ENCODE data around the gene ABR. TPM values are rescaled to one million over a fixed set of nuclear protein-coding genes. Genes with fewer than 3 reads are reported as not detected.

ABR gene
- total RNA-seq, 6 experiments from 2014 or later: 7.4 to 21.5 (median 11.3) TPM

DNA sequence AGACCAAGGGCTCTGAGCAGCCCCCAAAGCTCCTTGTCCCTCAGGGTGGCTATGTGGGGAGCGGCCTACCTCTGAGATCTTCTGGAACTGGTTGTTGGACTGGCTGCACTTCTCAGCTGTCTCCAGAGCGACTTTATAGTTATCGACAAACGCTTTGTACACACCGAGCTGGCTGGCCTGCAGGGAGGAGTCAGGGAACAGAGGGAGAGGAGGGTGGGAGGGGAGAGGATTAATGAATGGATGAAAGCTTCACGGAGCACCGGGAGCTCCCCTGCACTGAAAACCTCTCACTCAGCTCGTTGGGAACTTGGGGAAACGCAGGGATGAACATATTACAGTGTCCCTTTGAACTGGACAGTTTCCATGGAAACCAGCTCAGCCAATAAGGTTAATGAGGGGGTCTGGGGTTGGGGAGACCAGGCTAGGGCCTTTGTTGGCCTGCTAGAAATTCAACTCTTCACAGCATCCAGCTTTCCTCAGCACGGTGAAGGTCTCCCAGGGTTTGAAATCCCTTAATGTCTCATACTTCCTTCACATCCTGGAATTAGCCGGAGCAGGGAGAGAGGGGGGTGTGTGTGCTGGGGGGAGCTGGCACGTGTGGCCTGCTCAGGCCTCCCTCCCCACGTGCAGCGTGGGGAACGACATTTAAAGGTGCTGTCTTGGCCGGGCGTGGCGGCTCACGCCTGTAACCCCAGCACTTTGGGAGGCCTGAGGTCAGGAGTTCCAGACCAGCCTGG is 96.2 kb downstream of the ABR start:
- H3K4me1 ChIP-seq: peaks cover 0 to 10% (median 0%) of the 10 kb centered on the region in 4 donors
- ATAC-seq: no peak
- H3K4me3 ChIP-seq: no peak overlapping the region
- H3K27me3 ChIP-seq: no peaks in the 10 kb centered on the region
- intact Hi-C loops (cut with DNase I): no loop called here
- H3K36me3 ChIP-seq: no peaks in the 10 kb centered on the region
- WGBS (ENCODE audit: insufficient coverage, low coverage, low lambda C conversion rate, missing lambda C conversion rate): 70% methylated on average over 4 of the region's 19 CpGs
- TF ChIP-seq, protein P1, sequence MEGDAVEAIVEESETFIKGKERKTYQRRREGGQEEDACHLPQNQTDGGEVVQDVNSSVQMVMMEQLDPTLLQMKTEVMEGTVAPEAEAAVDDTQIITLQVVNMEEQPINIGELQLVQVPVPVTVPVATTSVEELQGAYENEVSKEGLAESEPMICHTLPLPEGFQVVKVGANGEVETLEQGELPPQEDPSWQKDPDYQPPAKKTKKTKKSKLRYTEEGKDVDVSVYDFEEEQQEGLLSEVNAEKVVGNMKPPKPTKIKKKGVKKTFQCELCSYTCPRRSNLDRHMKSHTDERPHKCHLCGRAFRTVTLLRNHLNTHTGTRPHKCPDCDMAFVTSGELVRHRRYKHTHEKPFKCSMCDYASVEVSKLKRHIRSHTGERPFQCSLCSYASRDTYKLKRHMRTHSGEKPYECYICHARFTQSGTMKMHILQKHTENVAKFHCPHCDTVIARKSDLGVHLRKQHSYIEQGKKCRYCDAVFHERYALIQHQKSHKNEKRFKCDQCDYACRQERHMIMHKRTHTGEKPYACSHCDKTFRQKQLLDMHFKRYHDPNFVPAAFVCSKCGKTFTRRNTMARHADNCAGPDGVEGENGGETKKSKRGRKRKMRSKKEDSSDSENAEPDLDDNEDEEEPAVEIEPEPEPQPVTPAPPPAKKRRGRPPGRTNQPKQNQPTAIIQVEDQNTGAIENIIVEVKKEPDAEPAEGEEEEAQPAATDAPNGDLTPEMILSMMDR (IDR thresholded peaks at IDR 0.05): no peak
- TF ChIP-seq POLR2A (IDR thresholded peaks at IDR 0.05): no peak
- DNase-seq: no peak
- no peaks in the 10 kb centered on the region for H3K9me3 ChIP-seq
- no peak overlapping the region for H3K27ac ChIP-seq

DNA sequence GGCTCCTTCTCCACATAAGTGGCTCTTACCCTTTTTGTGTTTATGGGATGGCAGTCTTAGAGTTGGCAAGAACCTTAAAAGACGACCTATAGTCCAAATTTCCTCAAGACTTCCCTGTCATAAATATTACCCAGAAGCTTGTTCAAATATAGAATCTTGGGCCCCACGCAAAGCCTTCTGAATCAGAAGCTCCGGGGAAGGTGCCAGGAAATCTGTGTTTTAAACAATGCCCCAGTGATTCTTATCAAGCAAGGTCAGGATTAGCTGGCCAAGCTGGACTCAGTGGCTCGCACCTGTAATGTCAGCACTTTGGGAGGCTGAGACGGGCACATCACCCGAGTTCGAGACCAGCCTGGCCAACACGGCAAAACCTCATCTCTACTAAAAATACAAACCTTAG is 97.2 kb downstream of the ABR start:
- 59% methylated on average over 2 of the region's 8 CpGs for WGBS (ENCODE audit: insufficient coverage, low coverage, low lambda C conversion rate, missing lambda C conversion rate)
- H3K4me1 ChIP-seq: peaks cover 0 to 2% (median 0%) of the 10 kb centered on the region in 4 donors
- no peaks in the 10 kb centered on the region for H3K36me3 ChIP-seq
- no peak for ATAC-seq
- no peak for DNase-seq
- no peak for TF ChIP-seq POLR2A (IDR thresholded peaks at IDR 0.05)
- TF ChIP-seq, protein P1 (IDR thresholded peaks at IDR 0.05): no peak
- no peak overlapping the region for H3K4me3 ChIP-seq
- H3K9me3 ChIP-seq: no peaks in the 10 kb centered on the region
- H3K27ac ChIP-seq: no peak overlapping the region
- intact Hi-C loops (cut with DNase I): no loop called here
- H3K27me3 ChIP-seq: no peaks in the 10 kb centered on the region

DNA sequence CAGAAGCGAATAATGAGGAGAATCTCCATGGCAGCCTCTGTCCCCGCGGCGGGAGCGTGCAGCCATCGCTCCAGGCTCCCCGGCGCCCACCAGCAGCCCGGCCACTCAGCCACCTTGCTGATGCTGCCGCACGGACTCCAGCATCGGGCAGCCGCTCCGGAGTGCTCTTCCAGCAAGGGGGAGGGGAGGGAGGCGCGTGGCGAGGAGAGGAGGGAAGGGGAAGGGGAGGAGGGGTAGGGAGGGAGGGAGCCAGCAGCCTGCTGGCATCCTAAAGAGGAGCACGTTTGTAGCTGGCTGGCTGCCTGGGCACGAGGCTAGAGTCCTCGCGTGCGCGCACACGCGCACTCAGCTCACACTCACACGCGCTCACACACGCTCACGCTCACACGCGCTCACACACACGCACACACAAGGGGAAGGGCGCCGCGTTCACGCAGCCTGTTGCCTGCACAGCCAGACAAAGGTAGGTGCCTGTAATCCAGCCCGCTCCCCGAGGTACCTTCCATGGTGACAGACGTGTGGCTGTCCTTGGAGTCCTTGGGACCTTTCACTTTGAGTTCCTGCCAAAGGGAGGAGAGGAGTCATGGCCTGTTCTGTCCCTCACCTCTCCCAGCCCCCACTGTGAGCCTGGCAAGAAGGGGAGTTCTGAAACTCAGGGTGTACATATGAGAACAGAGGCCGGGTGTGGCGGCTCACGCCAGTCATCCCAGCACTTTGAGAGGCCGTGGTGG is 100.8 kb downstream of the ABR start:
- H3K9me3 ChIP-seq: no peaks in the 10 kb centered on the region
- no peak for DNase-seq
- H3K4me1 ChIP-seq: peaks cover 0 to 3% (median 0%) of the 10 kb centered on the region in 4 donors
- no peaks in the 10 kb centered on the region for H3K36me3 ChIP-seq
- peak in 1 of 4 donors; percentile 4 for ATAC-seq
- no peak overlapping the region for H3K4me3 ChIP-seq
- intact Hi-C loops (cut with DNase I): no loop called here
- H3K27me3 ChIP-seq: no peaks in the 10 kb centered on the region
- no peak overlapping the region for H3K27ac ChIP-seq
- TF ChIP-seq POLR2A (IDR thresholded peaks at IDR 0.05): no peak
- TF ChIP-seq, protein P1 (IDR thresholded peaks at IDR 0.05): no peak
- WGBS (ENCODE audit: insufficient coverage, low coverage, low lambda C conversion rate, missing lambda C conversion rate): 50% methylated on average over 23 of the region's 43 CpGs

DNA sequence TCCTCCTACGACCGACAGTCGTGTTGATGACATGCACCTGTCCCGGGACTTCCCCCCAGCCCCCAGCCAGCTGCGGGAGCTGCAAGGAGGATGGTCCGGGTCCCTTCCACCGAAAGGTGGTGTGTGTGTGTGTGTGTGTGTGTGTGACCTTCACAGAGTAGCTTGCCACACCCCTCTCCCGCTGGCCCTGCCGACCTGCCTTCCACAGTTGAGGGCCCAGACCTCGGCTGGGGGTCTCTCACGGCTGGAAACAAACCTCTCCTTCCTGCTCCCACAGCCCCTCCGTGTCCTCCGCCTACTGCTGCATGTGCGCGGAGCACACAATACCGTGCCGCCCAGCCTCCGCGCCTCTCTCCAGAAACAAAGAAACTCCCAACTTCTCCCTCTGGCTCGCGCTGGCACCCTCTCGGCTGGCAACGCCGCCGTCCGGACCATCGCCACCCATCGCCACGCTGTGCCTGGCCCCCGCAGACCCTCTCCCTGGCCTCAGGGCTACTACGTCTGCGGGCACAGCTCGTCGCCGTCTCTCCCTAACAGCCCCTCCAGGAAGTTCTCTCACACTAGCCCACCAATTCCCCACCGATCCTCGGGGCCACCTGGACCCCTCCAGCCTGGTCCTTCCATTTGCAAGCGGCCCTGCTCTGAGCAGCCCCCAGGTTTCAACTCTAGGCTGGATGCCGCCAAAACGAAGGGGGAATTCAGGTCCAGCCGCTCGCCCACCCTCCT is 101.6 kb downstream of the ABR start:
- 59% methylated on average over 14 of the region's 42 CpGs for WGBS (ENCODE audit: insufficient coverage, low coverage, low lambda C conversion rate, missing lambda C conversion rate)
- H3K27ac ChIP-seq: no peak overlapping the region
- H3K4me3 ChIP-seq: no peak overlapping the region
- H3K4me1 ChIP-seq: peaks cover 0 to 3% (median 0%) of the 10 kb centered on the region in 4 donors
- TF ChIP-seq, protein P1 (IDR thresholded peaks at IDR 0.05): no peak
- no peak for TF ChIP-seq POLR2A (IDR thresholded peaks at IDR 0.05)
- ATAC-seq: no peak
- DNase-seq: no peak
- no peaks in the 10 kb centered on the region for H3K36me3 ChIP-seq
- no peaks in the 10 kb centered on the region for H3K9me3 ChIP-seq
- intact Hi-C loops (cut with DNase I): no loop called here
- no peaks in the 10 kb centered on the region for H3K27me3 ChIP-seq

Measured in right lobe of liver (tissue), 6 donors.